Chondrocyte (in vitro differentiated cells): Measurements from ENCODE around the gene TKT. TPM values are rescaled to one million over a fixed set of nuclear protein-coding genes. Genes with fewer than 3 reads are reported as not detected.
A peak's percentile ranks its signal among the peaks of the same experiment; 100 is the strongest.

Experiments
- DNase-seq: peaks from one replicate; pipeline ENCODE4 v3.0.0; 2021; ENCODE audit warnings: mixed read lengths, low spot score
- H3K27ac Mint-ChIP-seq: one replicate; pipeline ENCODE4 v1.8.0; 2021; ENCODE audit warnings: mild to moderate bottlenecking, moderate library complexity, mixed read lengths; ENCODE audit not compliant: unreplicated experiment
- H3K27me3 Mint-ChIP-seq: 2 replicates; pipeline ENCODE4 v1.8.0; 2021; ENCODE audit warnings: low read depth, mixed read lengths
- H3K36me3 Mint-ChIP-seq: 2 replicates; pipeline ENCODE4 v1.8.0; 2021; ENCODE audit warnings: low read depth, mixed read lengths
- H3K4me1 Mint-ChIP-seq: 2 replicates; pipeline ENCODE4 v1.8.0; 2021; ENCODE audit warnings: low read depth, mild to moderate bottlenecking, mixed read lengths
- H3K4me3 Mint-ChIP-seq: one replicate; pipeline ENCODE4 v1.8.0; 2021; ENCODE audit warnings: mild to moderate bottlenecking, moderate library complexity, mixed read lengths; ENCODE audit not compliant: unreplicated experiment
- H3K9me3 Mint-ChIP-seq: 2 replicates; pipeline ENCODE4 v1.8.0; 2021; ENCODE audit warnings: low read depth, mixed read lengths
- total RNA-seq: library from RNA; stranded (reverse); gene quantifications from 3 replicates; pipeline ENCODE4 v1.2.1, GENCODE V29; 2021
- TF ChIP-seq, protein P1 (sequence below): fragments of 200-600 bp; sonication (generic); IDR thresholded peaks from 2 replicates; pipeline ENCODE4 v1.5.0; 2021; ENCODE audit warnings: antibody characterized with exemption, mild to moderate bottlenecking, moderate library complexity

TKT gene
- total RNA-seq, 1 donor from 2014 or later, result 165 TPM

DNA sequence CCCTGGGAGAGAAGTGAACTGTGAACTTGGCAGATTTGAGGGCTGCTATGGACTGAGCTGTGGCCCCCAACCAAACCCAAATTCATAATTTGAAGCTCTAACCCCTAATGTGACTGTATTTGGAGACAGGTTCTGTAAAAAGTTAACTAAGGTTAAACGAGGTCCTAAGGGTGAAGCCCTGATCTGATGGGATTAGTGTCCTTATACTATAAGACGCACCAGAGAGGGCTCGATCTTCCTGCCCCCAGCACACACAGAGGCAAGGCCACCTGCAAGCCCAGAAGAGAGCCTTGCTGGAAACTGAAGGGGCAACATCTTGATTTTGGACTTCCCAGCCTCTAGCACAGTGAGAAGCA lies 34.0 kb downstream of the TKT start:
- Mint-ChIP-seq H3K36me3 (peaks cover 17% of the 10 kb centered on the region), H3K4me3 (no peak overlapping the region), H3K4me1 (no peaks in the 10 kb centered on the region), H3K9me3 (no peaks in the 10 kb centered on the region), H3K27me3 (no peaks in the 10 kb centered on the region), H3K27ac (no peak overlapping the region)
- TF ChIP-seq, protein P1, sequence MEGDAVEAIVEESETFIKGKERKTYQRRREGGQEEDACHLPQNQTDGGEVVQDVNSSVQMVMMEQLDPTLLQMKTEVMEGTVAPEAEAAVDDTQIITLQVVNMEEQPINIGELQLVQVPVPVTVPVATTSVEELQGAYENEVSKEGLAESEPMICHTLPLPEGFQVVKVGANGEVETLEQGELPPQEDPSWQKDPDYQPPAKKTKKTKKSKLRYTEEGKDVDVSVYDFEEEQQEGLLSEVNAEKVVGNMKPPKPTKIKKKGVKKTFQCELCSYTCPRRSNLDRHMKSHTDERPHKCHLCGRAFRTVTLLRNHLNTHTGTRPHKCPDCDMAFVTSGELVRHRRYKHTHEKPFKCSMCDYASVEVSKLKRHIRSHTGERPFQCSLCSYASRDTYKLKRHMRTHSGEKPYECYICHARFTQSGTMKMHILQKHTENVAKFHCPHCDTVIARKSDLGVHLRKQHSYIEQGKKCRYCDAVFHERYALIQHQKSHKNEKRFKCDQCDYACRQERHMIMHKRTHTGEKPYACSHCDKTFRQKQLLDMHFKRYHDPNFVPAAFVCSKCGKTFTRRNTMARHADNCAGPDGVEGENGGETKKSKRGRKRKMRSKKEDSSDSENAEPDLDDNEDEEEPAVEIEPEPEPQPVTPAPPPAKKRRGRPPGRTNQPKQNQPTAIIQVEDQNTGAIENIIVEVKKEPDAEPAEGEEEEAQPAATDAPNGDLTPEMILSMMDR, result no peak
- no peak for DNase-seq

DNA sequence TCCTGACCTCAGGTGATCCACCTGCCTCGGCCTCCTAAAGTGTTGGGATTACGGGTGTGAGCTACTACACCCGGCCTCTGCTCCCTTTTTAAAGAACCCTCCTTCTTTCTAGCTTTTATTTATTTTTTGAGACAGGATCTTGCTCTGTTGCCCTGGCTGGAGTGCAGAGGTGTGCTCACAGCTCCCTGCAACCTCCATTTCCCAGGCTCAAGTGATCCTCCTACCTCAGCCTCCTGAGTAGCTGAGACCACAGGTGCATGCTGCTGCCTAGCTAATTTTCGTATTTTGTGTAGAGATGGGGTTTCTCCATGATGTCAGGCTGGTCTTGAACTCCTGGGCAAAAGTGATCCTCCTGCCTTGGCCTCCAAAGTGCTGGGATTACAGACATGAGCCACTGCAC lies 34.5 kb downstream of the TKT start:
- Mint-ChIP-seq H3K4me3 (no peak overlapping the region), H3K27me3 (no peaks in the 10 kb centered on the region)

DNA sequence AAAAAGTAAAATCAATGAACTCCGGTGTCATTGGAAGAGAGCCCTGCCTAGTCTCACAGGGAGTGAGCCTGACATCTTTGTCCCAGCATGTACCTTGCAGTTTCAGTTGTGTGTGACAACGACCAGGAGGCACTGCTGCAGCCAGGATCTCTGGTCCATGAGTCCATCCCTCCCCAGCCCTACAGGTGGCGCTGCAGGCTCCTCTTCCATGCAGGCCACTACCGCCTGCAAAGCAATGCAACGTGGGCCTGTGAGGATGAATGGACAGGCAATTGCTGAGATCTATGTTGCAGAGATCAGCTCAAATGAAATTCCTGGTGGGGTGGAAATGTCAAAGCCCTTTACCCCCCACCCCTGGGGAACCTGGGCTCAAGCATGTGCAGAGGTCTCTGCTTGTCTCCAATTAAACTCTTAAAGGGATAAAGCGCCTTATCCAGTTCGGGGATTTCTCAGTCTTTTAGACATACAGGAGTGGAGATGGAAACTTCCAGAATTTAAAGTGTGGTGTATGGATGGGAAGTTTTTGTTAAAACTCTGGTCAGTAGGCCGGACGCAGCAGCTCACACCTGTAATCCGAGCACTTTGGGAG lies 35.8 kb downstream of the TKT start:
- TF ChIP-seq, protein P1, result peak; percentile 96
- no peaks in the 10 kb centered on the region for H3K4me1 Mint-ChIP-seq
- H3K9me3 Mint-ChIP-seq, result no peaks in the 10 kb centered on the region
- H3K27me3 Mint-ChIP-seq, result no peaks in the 10 kb centered on the region
- DNase-seq, result peak; percentile 84
- H3K27ac Mint-ChIP-seq, result peak overlapping the region; percentile 49
- no peak overlapping the region for H3K4me3 Mint-ChIP-seq
- peaks cover 9% of the 10 kb centered on the region for H3K36me3 Mint-ChIP-seq

More for the DNA sequence above, 34.5 kb downstream of the TKT start:
- peak; percentile 8 for DNase-seq
- Mint-ChIP-seq H3K36me3 (peaks cover 17% of the 10 kb centered on the region), H3K27ac (no peak overlapping the region), H3K4me1 (no peaks in the 10 kb centered on the region), H3K9me3 (no peaks in the 10 kb centered on the region)
- TF ChIP-seq, protein P1, result no peak

DNA sequence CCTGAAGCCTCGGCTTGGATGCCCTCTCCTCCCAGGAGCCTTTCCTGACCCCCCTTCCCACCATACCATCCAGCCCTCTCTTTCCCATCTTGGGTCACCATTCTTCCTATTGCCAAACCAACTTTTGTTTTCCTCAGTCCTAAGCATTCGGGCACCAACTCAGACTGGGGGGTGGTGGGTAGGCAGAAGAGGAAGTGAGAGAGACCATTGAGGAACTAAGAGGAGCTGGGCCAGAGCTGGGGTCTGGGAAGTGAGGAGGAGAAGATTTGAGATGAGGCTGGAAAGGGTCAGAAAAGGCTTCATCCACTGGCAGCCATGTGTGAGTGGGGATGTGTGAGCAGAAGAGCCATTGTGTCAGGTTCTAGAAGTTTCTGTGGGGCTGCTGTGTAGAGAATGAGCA lies 37.7 kb downstream of the TKT start:
- Mint-ChIP-seq H3K9me3 (no peaks in the 10 kb centered on the region), H3K36me3 (peaks cover 2% of the 10 kb centered on the region), H3K27me3 (no peaks in the 10 kb centered on the region), H3K27ac (no peak overlapping the region), H3K4me1 (no peaks in the 10 kb centered on the region), H3K4me3 (no peak overlapping the region)
- peak; percentile 46 for DNase-seq
- TF ChIP-seq, protein P1, result no peak

DNA sequence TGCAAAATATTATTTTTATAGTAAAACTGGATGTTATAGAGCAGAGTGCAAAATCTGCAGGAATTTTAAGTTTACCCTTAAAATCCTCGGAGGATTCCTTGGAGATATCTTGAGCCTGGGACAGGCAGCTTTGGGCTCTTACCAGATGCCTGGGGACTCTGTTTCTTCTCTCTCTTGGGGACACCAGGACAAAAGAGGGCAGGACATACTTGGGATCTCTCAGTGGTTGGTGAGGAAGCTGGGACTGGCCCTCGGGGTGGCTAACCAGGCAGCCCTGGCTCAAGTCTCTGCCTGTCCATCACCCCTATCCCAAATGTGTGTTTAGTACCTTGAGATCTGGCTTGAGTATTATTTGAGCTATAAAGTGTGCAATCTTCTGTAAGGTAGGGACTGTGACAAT lies 38.6 kb downstream of the TKT start:
- H3K9me3 Mint-ChIP-seq, result no peaks in the 10 kb centered on the region
- no peaks in the 10 kb centered on the region for H3K27me3 Mint-ChIP-seq
- no peaks in the 10 kb centered on the region for H3K36me3 Mint-ChIP-seq
- H3K27ac Mint-ChIP-seq, result no peak overlapping the region
- H3K4me1 Mint-ChIP-seq, result no peaks in the 10 kb centered on the region
- TF ChIP-seq, protein P1, result no peak
- no peak for DNase-seq
- H3K4me3 Mint-ChIP-seq, result no peak overlapping the region
